HS-27A (cell line): ENCODE data around the gene SETD1A.

Experiments
- DNase-seq: peaks from one replicate; pipeline ENCODE4 v3.0.0-alpha.2; 2012; ENCODE audit warnings: low read depth, missing footprints

The SETD1A gene

DNA sequence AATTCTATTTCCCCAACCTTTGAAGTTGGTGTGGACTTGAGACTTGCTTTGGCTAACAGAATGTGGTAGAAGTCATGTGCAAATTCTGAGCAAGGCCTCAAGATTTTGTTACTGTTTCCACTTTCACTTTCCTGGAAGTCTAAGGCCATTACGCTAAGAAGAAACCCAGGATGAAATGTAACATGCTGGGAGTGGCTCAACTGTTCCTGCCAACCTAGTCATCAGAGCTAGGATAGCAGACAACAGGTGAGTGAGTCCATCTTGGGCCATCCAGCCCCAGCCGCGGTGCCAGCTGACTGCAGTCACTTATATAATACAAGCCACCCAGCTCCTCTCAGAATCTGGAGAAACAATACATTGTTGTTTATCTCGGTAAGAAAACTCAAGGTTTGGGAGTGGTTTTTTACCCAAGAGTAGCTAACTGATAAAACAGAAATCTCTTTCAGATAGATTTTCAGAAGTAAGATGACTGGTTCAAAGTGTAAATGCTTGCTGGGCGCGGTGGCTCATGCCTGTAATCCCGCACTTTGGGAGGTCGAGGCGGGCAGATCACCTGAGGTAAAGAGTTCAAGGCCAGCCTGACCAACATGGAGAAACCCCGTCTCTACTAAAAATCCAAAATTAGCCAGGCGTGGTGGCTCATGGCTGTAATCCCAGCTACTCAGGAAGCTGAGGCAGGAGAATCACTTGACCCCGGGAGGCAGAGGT lies 65.1 kb downstream of the SETD1A start:
- no peak for DNase-seq

DNA sequence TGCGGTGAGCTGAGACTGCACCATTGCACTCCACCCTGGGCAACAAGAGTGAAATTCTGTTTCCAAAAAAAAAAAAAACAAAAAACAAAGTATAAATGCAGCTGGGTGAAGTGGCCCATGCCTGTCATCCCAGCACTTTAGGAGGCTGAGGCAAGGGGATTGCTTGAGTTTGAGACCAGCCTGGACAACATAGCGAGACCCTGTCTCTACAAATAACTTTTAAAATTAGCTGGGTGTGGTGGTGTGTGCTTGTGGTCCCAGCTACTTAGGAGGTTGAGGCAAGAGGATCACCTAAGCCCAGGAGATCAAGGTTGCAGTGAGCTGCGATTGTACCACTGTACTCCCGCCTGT lies 65.7 kb downstream of the SETD1A start:
- no peak for DNase-seq

DNA sequence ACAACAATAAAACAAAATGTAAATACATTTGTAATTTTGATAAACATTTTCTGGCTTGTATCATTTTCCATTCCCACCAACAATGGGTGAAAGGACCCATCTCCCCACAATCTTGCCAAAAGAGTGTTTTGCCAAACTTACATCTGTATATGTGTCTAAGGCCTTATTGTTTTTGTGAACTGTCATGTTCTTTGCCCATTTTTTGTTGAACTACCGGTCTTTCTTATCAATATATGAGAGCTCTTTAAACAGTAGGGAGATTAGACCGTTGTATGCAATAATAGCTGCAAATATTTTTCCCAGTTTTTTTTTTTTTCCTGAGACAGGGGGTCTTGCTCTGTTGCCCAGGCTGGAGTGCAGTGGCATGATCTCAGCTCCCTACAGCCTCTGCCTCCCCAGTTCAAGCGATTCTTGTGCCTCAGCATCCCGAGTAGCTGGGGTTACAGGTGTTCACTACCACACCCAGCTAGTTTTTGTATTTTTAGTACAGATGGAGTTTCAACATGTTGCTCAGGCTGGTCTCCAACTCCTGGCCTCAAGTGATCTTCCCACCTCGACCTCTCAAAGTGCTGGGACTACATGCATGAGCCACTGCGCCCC lies 66.2 kb downstream of the SETD1A start:
- no peak for DNase-seq

DNA sequence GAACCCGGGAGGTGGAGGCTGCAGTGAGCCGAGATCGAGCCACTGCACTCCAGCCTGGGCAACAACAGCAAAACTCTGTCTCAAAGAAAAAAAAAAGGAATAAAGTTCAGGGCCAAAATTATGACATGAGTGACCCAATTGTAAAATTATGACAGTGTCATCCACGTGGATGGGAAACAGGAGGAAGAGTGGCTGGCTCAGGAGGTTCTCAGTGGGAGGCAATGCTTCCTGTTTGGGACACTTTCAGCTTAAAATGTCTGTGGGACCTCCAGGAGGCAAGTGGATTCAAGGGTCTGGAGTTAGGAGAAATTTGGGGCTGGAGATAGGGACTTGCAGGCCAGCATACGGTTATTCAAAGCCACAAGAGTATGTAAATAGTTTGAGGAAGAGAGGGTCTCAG lies 67.8 kb downstream of the SETD1A start:
- no peak for DNase-seq

DNA sequence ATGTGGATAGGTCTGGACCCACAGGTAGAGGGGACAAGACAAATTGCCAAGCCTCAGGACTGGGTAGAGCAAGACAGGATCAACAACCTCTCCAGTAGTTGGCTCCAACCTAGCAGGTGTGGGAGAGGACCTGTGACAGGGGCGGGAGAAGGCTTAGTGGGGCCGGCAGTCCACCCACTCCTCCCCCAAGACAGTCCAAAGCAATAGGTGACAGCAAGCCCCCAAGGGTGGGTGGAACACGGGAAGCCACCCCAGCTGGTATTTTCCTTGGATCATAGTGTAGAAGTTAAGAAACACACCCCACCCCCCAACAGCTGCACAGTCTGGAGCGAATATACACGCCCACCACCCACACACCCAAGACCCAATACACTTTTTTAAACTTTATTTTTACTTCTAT lies 71.7 kb downstream of the SETD1A start:
- DNase-seq: no peak

DNA sequence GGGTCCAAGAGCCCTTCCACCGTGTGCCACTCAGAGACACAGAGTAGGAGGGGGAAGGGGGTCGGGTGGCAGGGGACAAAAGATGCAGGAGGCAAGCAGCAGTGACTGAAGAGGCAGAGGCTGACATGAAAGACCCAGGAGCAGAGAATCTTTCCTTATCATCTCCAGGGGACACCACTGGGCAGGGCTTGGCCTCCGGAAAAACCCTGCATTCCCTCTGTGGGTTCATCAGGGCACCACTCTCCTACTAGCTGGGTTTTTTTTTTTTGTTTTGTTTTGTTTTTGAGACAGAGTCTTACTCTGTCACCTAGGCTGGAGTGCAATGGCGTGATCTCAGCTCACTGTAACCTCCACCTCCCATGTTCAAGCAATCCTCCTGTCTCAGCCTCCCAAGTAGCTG lies 73.7 kb downstream of the SETD1A start:
- no peak for DNase-seq

DNA sequence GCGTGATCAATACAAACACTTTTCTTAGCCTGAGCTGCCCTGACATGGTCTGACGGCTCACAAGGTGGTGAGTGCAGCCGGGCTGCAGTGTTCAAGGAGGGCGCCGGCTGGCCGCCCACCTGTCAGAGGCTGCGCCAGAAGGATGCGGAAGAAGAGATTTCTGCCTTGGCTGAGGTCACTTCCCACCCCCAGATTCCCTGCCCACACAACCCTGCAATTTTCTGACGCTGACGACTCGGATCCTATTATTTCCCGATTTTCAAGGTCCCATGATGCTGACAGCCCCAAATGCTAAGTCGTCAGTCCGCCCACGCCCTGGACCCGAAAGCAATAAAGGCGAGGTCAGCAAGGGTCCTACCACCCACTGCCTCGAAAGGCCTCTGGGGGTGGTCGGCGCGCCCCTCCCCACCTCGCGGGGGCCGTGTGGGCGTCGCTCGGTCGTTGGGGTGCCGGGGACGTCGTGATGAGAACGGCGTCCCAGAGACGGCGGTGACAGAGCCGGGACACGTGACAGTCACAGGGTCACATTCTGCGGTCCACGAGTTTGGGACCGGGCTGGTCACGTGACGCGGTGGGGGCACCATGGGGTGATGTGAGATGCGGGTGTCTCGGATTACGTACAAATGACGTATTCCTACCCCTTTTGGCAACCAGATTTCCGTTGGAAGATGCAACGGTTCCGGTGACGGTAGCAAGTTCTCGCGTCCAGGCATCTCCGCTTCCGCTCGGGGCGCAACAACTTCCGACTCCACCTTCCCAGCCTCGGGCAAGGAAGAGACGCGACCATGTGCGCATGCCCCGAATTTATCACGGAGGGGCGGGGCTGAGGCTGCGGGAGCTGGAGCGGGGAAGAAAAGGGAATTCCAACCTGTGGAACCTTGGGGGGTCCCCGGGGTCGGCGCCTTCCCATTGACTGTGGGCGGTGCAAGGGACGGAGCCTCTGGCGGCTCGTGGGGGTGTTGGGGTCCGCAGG lies 75.5 kb downstream of the SETD1A start, which contains the start of gene STX4:
Gene STX4, plus strand, starts transcription at position 823 of the 973 bp plus-strand sequence. CDS start 248 bp downstream, outside the sequence.
- DNase-seq: peak; percentile 94

DNA sequence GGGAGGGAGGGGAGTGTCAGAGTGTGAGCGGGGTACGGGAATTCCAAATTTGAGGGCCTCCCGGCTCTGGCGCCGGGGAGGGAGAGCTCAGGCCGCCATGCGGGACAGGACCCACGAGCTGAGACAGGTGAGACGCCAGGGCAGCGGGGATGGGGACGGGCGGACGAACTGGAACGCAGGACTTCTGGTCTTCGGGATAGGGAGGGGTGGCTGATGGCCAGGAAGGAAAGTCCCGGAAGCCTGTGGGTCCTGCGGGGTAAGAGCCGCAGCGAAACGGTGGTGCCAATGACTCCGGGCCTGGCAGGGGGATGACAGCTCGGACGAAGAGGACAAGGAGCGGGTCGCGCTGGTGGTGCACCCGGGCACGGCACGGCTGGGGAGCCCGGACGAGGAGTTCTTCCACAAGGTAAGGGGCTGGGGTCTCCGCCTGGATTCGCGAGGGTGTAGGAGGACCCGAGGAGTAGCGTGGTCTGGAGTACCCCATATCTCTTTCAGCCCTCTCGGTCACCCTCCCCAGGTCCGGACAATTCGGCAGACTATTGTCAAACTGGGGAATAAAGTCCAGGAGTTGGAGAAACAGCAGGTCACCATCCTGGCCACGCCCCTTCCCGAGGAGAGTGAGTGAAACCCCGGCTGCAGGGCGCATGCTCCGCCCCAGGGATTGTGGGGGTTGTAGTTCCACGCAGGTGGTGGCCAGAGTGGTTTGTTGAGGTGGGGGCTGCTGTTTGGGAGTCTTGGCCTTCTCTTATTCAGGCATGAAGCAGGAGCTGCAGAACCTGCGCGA lies 76.3 kb downstream of the SETD1A start:
- DNase-seq: no peak
